HEK293 (cell line): ENCODE measurements around the gene NHEJ1.

Experiments used
- KLF16 ChIP-seq: fragments of 450-650 bp; formaldehyde crosslinking; IDR thresholded peaks from 2 replicates; pipeline ENCODE4 v1.5.1; 2017; ENCODE audit warnings: missing biosample characterization, missing genetic modification characterization
- REST ChIP-seq: fragments of 450-650 bp; formaldehyde crosslinking; IDR thresholded peaks from 2 replicates; pipeline ENCODE4 v1.5.1; 2016; ENCODE audit warnings: missing biosample characterization, missing genetic modification characterization
- ZNF433 ChIP-seq: fragments of 450-650 bp; formaldehyde crosslinking; IDR thresholded peaks from 2 replicates; pipeline ENCODE4 v1.5.1; 2016; ENCODE audit warnings: missing biosample characterization, missing genetic modification characterization, low read depth
- ZNF510 ChIP-seq: fragments of 450-650 bp; formaldehyde crosslinking; IDR thresholded peaks from 2 replicates; pipeline ENCODE4 v1.5.1; 2018; ENCODE audit warnings: mild to moderate bottlenecking, missing genetic modification characterization, missing biosample characterization; ENCODE audit not compliant: insufficient replicate concordance
- TF ChIP-seq, protein P1 (sequence below): fragments of 450-650 bp; formaldehyde crosslinking; IDR thresholded peaks from 2 replicates; pipeline ENCODE4 v1.5.1; 2016; ENCODE audit warnings: missing biosample characterization, missing genetic modification characterization

DNA sequence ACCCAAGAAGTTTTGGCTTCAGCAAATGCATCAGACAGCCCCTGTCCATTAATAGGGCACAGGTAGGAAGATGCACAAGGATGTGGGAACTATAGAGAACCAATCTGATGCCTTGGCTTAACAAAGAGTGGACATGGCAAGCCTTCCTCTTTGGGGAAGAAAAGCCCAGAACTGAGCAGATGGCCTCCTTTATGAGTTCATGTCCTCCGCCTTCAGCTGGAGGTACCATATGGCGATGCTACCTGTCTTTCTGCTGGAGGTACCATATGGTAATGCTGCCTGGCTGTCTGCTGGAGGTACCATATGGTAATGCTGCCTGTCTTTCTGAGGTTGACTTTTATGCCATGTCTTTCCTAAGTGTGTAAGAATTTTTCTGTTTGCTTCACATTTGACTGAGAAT lies 23.5 kb upstream of the NHEJ1 start:
- TF ChIP-seq, protein P1, sequence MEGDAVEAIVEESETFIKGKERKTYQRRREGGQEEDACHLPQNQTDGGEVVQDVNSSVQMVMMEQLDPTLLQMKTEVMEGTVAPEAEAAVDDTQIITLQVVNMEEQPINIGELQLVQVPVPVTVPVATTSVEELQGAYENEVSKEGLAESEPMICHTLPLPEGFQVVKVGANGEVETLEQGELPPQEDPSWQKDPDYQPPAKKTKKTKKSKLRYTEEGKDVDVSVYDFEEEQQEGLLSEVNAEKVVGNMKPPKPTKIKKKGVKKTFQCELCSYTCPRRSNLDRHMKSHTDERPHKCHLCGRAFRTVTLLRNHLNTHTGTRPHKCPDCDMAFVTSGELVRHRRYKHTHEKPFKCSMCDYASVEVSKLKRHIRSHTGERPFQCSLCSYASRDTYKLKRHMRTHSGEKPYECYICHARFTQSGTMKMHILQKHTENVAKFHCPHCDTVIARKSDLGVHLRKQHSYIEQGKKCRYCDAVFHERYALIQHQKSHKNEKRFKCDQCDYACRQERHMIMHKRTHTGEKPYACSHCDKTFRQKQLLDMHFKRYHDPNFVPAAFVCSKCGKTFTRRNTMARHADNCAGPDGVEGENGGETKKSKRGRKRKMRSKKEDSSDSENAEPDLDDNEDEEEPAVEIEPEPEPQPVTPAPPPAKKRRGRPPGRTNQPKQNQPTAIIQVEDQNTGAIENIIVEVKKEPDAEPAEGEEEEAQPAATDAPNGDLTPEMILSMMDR (tag by site-specific recombination) = no peak
- TF ChIP-seq ZNF510 (tag by site-specific recombination) (no peak), ZNF433 (tag by site-specific recombination) (no peak), REST (tag by site-specific recombination) (no peak), KLF16 (tag by site-specific recombination) (no peak)
